ENCODE results near the gene ORC3.
"Not testable (repeated sequence)": the region's sequence is repeated elsewhere in the genome, so short reads cannot be mapped to it uniquely, and the experiment has no call there.

The ORC3 gene

DNA sequence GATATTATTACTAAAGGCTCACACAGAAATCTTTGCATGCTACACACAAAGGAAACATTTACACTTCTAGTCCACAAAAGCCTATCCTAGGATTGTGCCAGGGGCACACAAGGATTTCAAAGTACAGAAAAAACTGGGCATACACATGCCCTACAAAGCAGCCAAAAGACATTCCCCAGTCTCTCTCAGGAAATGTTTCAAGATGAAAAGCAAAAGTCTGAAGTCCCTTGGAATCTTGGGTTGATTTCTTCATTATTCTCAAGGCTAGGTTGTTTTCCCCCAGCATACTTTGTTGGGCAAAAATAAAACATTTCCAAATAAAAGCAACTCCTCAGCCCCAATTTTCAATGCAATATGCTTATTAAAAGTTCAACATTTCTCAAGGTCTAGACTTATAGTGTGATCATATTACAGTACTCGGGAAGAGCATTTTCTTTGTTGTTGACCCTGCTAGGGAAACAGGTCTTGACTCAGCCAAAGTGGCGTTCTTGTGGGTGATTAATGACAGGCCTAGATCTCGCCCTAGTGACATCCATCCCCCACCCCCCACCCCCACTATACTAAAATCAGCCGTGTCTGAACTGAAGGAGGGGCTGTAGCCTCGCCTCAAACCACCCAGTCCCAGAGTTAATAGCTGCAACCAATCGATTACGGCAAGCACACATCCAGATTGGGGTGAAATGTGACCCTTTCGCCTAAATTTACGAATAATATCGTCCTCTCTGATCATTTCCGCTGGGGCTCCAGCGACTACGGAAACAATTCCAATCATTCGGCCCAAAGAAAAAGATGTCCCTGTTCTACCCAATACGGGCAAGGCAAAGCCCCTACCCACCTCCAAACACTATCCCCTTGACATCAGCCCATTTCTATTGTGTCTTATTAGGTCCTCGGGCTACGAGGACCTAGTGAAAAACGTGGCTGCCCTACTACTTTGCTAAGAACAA lies 110.7 kb downstream of the ORC3 start:
- CTCF ChIA-PET, result interaction anchor here (0.6 kb wide), 1 partner anchor 120 kb away, joined by 5 read pairs; no protein-coding TSS in a partner anchor
- DNase-seq (ENCODE audit: low spot score), result peak; percentile 63
- H3K27ac ChIP-seq, result peak overlapping the region; percentile 97
- POLR2A ChIA-PET (ENCODE audit: low non-redundant PET), result no interaction called here
- no peak for TF ChIP-seq CTCF (conservative IDR thresholded peaks at IDR 0.05; ENCODE audit: low read depth)

GRCh38 chr6:87701344-87701675 lies 111.4 kb downstream of the ORC3 start:
- TF ChIP-seq CTCF (conservative IDR thresholded peaks at IDR 0.05; ENCODE audit: low read depth), result no peak
- H3K27ac ChIP-seq, result peak overlapping the region; percentile 97
- ChIA-PET POLR2A (ENCODE audit: low non-redundant PET) (interaction anchor here (0.5 kb wide), 1 partner anchor 29 kb away, joined by 3 read pairs; no protein-coding TSS in a partner anchor), CTCF (interaction anchor here (0.7 kb wide), 1 partner anchor 13 kb away, joined by 3 read pairs; no protein-coding TSS in a partner anchor)
- no peak for DNase-seq (ENCODE audit: low spot score)

DNA sequence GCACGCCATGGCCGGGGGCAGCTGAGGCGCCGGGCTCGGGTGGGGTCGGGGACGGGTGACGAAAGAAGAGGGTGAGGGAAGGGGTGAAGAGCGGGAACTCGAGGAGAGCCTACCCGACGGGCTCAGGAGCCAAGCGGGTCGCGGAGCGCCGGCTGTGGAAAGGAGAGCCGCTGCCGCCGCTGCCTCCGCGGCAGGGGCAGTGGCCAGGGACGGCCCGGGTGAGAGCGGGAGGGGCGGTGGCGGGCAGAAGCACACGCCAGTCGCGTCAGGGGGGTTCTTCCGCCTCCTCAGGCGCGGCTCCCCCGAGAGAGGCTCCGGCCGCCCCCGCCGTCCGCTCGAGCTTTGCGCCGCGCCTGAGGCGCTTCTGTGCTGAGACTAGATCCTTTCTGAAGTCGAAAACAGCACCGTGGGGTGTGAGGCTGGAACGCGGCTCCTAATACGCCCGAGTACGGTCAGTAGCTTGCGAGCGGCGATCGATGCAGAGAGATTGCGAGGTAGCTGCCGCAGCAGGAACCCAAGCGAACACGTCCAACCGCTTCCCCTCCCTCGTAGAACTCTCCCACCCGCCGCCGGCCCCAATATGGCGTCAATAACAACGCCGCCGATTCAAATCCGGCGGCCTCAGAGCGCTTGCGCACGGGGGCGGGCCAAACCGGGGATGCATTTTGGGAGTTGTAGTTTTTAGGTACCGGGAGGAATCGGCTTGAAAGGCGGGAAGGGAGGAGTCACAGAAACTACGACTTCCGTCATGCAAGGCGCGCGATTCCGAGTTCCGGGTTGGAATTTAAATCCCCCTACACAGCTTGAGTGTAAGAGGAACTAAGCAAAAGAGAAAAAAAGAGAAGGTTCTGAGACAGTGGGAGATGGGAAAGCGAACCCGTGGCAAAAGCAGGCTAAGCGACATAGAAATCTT lies 112.0 kb downstream of the ORC3 start, which contains the start of gene AKIRIN2:
TSS of gene AKIRIN2 (minus strand) at position 558 of the 913 bp plus-strand sequence. CDS start at position 9, 549 bp downstream.
- peak; percentile 94 for DNase-seq (ENCODE audit: low spot score)
- H3K27ac ChIP-seq, result peak within 1 kb of the TSS; percentile 97
- no peak for TF ChIP-seq CTCF (conservative IDR thresholded peaks at IDR 0.05; ENCODE audit: low read depth)
- POLR2A ChIA-PET (ENCODE audit: low non-redundant PET), result interaction anchor here (0.5 to 1.2 kb wide), 3 partner anchors 17 to 33 kb away, joined by 3 to 4 read pairs (median 3); no protein-coding TSS in a partner anchor
- CTCF ChIA-PET, result interaction anchor here (0.7 to 0.9 kb wide), 2 partner anchors 13 to 65 kb away, joined by 3 to 4 read pairs; no protein-coding TSS in a partner anchor

DNA sequence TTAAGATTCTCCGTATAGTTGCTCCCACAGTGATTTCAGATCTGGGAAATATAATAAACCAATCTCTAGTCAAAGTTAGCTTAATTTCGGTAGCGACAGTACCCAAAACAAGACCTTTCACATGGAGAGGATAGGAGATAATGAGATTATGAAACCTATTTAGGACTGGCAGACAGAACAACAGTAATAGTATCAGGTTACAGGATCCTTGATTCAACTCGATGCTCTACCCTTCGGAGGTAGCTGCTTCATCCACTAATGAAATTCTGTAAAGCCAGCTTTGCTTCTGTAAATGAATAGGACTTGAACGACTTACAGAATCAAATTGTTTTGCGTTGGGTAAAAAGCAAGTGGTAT lies 112.6 kb downstream of the ORC3 start:
- CTCF ChIA-PET, result interaction anchor here (0.9 kb wide), 1 partner anchor 65 kb away, joined by 4 read pairs; no protein-coding TSS in a partner anchor
- peak overlapping the region; percentile 97 for H3K27ac ChIP-seq
- peak; percentile 51 for DNase-seq (ENCODE audit: low spot score)
- no peak for TF ChIP-seq CTCF (conservative IDR thresholded peaks at IDR 0.05; ENCODE audit: low read depth)
- POLR2A ChIA-PET (ENCODE audit: low non-redundant PET), result interaction anchor here (0.7 to 1.2 kb wide), 2 partner anchors 16 to 34 kb away, joined by 3 to 4 read pairs; no protein-coding TSS in a partner anchor

DNA sequence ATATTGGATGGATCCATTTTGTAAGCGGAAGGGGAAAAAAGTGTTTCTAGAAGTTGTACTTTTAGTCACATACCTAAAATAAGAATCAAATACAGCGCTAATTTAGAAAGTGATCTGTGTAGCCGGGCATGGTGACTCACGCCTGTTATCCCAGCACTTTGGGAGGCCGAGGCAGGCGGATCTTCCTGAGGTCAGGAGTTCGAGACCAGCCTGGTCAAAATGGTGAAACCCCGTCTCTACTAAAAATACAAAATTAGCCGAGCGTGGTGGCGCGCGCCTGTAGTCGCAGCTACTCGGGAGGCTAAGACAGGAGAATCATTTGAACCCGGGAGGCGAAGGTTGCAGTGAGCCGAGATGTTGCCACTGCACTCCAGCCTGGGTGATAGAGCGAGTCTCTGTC lies 113.1 kb downstream of the ORC3 start:
- POLR2A ChIA-PET (ENCODE audit: low non-redundant PET), result interaction anchor here (1.2 kb wide), 1 partner anchor 16 kb away, joined by 3 read pairs; no protein-coding TSS in a partner anchor
- CTCF ChIA-PET; DNase-seq (ENCODE audit: low spot score): not testable (repeated sequence)
- H3K27ac ChIP-seq, result peak overlapping the region; percentile 83

- DNase-seq (ENCODE audit: low spot score), result no peak
- CTCF ChIA-PET, result no interaction called here
- H3K27ac ChIP-seq, result no peak overlapping the region
- no peak for TF ChIP-seq CTCF (conservative IDR thresholded peaks at IDR 0.05; ENCODE audit: low read depth)
- POLR2A ChIA-PET (ENCODE audit: low non-redundant PET), result no interaction called here
Measured at GRCh38 chr6:87705070-87705691, 115.2 kb downstream of the ORC3 start.

All from RWPE1 (cell line).